Measurements from ENCODE around the gene HOXC10. TPM values are rescaled to one million over a fixed set of nuclear protein-coding genes. Genes with fewer than 3 reads are reported as not detected.

HOXC10 gene
- total RNA-seq, 1 experiment from 2014 or later = not detected

DNA sequence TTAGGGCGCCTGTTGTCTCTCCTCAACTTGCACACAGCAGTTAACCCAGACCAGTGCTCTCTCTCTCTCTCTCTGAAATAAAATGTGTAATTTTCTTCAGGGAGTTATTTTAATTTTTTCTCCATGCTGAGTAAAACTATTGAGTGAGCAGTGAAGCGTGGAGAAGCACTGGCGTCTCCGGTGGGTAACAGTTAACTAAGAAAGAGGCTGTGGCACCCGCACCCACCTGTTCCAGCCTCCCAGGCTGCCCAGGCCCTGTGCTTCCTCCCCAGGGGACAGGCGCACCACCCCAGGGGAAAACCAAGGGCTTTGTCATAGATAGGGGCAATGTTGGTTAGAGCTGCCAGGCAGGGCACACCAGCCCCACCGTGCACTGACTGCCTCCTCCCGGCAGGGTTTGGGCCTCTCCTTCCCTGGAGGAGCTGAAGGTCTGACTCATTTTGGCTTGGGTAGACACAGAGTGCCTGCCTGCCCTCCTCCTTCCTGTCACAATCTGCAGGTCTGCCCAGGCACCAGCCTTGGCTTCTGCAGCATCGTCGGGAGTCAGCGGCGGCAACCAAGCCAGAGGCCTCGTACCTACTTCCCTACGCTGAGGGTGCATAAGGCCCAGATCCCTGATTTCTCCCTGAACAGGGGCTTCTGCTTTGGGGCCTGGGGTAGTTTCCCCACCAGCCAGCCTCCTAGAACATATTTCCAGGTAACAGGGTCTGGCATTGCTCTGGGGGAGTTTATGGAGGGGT, 51.8 kb downstream of the HOXC10 start:
- TF ChIP-seq IRF1 (CRISPR knock-in tag; IDR thresholded peaks at IDR 0.05) = no peak
- no peak for TF ChIP-seq ZBTB21 (CRISPR knock-in tag; IDR thresholded peaks at IDR 0.05; ENCODE audit: borderline replicate concordance)
- TF ChIP-seq, protein P1, sequence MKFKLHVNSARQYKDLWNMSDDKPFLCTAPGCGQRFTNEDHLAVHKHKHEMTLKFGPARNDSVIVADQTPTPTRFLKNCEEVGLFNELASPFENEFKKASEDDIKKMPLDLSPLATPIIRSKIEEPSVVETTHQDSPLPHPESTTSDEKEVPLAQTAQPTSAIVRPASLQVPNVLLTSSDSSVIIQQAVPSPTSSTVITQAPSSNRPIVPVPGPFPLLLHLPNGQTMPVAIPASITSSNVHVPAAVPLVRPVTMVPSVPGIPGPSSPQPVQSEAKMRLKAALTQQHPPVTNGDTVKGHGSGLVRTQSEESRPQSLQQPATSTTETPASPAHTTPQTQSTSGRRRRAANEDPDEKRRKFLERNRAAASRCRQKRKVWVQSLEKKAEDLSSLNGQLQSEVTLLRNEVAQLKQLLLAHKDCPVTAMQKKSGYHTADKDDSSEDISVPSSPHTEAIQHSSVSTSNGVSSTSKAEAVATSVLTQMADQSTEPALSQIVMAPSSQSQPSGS (CRISPR knock-in tag; IDR thresholded peaks at IDR 0.05; ENCODE audit: borderline replicate concordance, low read depth) = no peak
- TF ChIP-seq CBFB (CRISPR knock-in tag; IDR thresholded peaks at IDR 0.05; ENCODE audit: low read depth) = no peak
- TF ChIP-seq NFE2L1 (CRISPR knock-in tag; IDR thresholded peaks at IDR 0.05) = no peak
- no peak for TF ChIP-seq NFYB (CRISPR knock-in tag; conservative IDR thresholded peaks at IDR 0.05; ENCODE audit: low read depth)
- TF ChIP-seq JUN (CRISPR knock-in tag; IDR thresholded peaks at IDR 0.05) = no peak
- no peak for TF ChIP-seq ARID4B (CRISPR knock-in tag; IDR thresholded peaks at IDR 0.05; ENCODE audit: borderline replicate concordance)
- POLR2A ChIA-PET = no interaction called here
- CTCF ChIA-PET = interaction anchor here (0.6 to 4.8 kb wide), 2 partner anchors 101 to 164 kb away, joined by 3 to 23 read pairs; no protein-coding TSS in a partner anchor
- Mint-ChIP-seq H3K4me1 (peaks cover 21% of the 10 kb centered on the region), H3K27ac (no peak overlapping the region), H3K36me3 (no peaks in the 10 kb centered on the region), H3K4me3 (no peak overlapping the region), H3K27me3 (ENCODE audit: low read depth) (peaks cover 99% of the 10 kb centered on the region), H3K9me3 (no peaks in the 10 kb centered on the region)
- no peak for DNase-seq (ENCODE audit: low spot score)
- ATAC-seq = peak; percentile 18

DNA sequence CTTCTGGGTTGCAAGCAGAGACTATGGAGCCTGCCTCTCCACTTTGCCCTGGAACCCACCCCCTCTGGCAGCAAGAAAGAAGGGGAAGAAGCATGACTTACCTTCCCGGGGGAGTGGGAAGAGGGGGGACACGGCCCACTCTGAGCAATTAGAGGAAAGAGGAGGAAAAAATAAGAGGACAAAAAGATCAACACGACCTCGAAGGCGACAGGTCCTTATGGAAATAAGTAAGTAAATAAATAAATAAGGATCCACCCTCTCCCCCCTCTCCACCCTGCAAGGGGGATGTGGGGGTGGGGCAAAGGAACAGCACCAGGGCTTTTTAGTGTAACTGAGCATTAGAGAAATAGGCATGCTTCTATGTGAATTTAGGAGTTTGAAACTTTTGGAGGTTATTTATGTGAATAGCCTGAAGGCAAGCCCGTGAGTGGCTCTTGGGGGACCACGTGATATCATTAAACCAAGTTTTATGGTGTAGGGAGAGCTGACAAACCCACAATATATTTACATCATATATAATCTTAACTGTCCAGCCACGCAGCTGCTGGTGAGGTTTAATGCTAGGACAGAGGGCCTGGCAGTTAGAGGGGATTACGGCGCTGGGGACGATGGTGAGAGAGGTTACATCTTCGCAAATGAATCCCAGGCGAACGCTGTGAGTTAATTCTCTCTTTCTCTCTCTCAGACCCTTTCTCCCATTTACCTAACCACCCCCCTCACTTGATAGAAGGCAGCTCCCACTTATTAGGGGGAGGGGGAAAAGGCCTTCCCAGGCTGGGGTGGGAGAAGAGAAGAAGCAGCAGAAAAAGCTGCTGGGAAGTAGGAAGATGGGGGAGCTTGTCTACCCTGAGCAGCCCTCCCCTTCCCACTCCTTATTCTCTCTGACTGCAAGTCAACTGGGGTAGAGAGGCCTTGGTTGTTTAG, 52.7 kb downstream of the HOXC10 start:
- TF ChIP-seq, protein P2, sequence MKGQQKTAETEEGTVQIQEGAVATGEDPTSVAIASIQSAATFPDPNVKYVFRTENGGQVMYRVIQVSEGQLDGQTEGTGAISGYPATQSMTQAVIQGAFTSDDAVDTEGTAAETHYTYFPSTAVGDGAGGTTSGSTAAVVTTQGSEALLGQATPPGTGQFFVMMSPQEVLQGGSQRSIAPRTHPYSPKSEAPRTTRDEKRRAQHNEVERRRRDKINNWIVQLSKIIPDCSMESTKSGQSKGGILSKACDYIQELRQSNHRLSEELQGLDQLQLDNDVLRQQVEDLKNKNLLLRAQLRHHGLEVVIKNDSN (CRISPR knock-in tag; IDR thresholded peaks at IDR 0.05) = no peak
- TF ChIP-seq, protein P3, sequence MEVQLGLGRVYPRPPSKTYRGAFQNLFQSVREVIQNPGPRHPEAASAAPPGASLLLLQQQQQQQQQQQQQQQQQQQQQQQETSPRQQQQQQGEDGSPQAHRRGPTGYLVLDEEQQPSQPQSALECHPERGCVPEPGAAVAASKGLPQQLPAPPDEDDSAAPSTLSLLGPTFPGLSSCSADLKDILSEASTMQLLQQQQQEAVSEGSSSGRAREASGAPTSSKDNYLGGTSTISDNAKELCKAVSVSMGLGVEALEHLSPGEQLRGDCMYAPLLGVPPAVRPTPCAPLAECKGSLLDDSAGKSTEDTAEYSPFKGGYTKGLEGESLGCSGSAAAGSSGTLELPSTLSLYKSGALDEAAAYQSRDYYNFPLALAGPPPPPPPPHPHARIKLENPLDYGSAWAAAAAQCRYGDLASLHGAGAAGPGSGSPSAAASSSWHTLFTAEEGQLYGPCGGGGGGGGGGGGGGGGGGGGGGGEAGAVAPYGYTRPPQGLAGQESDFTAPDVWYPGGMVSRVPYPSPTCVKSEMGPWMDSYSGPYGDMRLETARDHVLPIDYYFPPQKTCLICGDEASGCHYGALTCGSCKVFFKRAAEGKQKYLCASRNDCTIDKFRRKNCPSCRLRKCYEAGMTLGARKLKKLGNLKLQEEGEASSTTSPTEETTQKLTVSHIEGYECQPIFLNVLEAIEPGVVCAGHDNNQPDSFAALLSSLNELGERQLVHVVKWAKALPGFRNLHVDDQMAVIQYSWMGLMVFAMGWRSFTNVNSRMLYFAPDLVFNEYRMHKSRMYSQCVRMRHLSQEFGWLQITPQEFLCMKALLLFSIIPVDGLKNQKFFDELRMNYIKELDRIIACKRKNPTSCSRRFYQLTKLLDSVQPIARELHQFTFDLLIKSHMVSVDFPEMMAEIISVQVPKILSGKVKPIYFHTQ (CRISPR knock-in tag; IDR thresholded peaks at IDR 0.05) = no peak
- TF ChIP-seq, protein P4, sequence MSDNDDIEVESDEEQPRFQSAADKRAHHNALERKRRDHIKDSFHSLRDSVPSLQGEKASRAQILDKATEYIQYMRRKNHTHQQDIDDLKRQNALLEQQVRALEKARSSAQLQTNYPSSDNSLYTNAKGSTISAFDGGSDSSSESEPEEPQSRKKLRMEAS (CRISPR knock-in tag; IDR thresholded peaks at IDR 0.05) = no peak
- no peak for TF ChIP-seq ZNF281 (CRISPR knock-in tag; IDR thresholded peaks at IDR 0.05)
- Mint-ChIP-seq H3K27me3 (ENCODE audit: low read depth) (peaks cover 99% of the 10 kb centered on the region), H3K9me3 (no peaks in the 10 kb centered on the region), H3K27ac (no peak overlapping the region), H3K4me1 (peaks cover 21% of the 10 kb centered on the region), H3K36me3 (no peaks in the 10 kb centered on the region), H3K4me3 (no peak overlapping the region)
- ATAC-seq = no peak
- CTCF ChIA-PET = interaction anchor here (0.6 to 4.8 kb wide), 6 partner anchors 9 to 171 kb away, joined by 3 to 23 read pairs (median 4); no protein-coding TSS in a partner anchor
- DNase-seq (ENCODE audit: low spot score) = no peak
- POLR2A ChIA-PET = no interaction called here
